Upper lobe of right lung (tissue), 1 donor: ENCODE data around the gene GLP1R. TPM values are rescaled to one million over a fixed set of nuclear protein-coding genes. Genes with fewer than 3 reads are reported as not detected.

Experiments used
- ATAC-seq: fragments of 200-7000 bp; cut with Tn5 transposase; one replicate; pipeline ENCODE4 v1.9.1; 2020; ENCODE audit warnings: mild to moderate bottlenecking, moderate library complexity
- DNase-seq: peaks from one replicate; pipeline ENCODE4 v3.0.0-alpha.2; 2020
- H3K27ac ChIP-seq: fragments of 200-600 bp; one replicate; pipeline ENCODE4 v1.8.0; 2022
- H3K27me3 ChIP-seq: fragments of 200-600 bp; one replicate; pipeline ENCODE4 v1.8.0; 2022; ENCODE audit warnings: mild to moderate bottlenecking
- H3K36me3 ChIP-seq: fragments of 200-600 bp; one replicate; pipeline ENCODE4 v1.8.0; 2022
- H3K4me1 ChIP-seq: fragments of 200-600 bp; one replicate; pipeline ENCODE4 v1.8.0; 2022
- H3K4me3 ChIP-seq: fragments of 200-600 bp; one replicate; pipeline ENCODE4 v1.8.0; 2022; ENCODE audit warnings: mild to moderate bottlenecking
- H3K9me3 ChIP-seq: fragments of 200-600 bp; one replicate; pipeline ENCODE4 v1.8.0; 2022
- CTCF ChIP-seq: fragments of 200-600 bp; IDR thresholded peaks from one replicate; pipeline ENCODE4 v1.8.0; 2022; ENCODE audit warnings: antibody characterized with exemption
- intact Hi-C: fragments of 100-400 bp; cut with DNase I; formaldehyde crosslinking; loops from one replicate; pipeline ENCODE4 v1.11.0; 2022
- total RNA-seq: library from RNA; stranded (reverse); fragmentation: NEBNext Ultra II Directional; extraction: Animal tissue kit (Norgen Biotek cat#: 25700); gene quantifications from one replicate; pipeline ENCODE4 v1.2.1, GENCODE V29; 2021
- donor health status: DM: no; HTN: yes; CAD: no; lungs with severe emphysema.

GLP1R gene
- total RNA-seq, 1 donor from 2014 or later = not detected

- DNase-seq = no peak
- H3K36me3 ChIP-seq = no peaks in the 10 kb centered on the region
- no peak overlapping the region for H3K4me3 ChIP-seq
- intact Hi-C loops = no loop called here
- no peaks in the 10 kb centered on the region for H3K27me3 ChIP-seq
- TF ChIP-seq CTCF = no peak
- H3K27ac ChIP-seq = no peak overlapping the region
- no peaks in the 10 kb centered on the region for H3K4me1 ChIP-seq
- peak; percentile 41 for ATAC-seq
- H3K9me3 ChIP-seq = no peaks in the 10 kb centered on the region
Measured at GRCh38 chr6:39061182-39061581, 12.6 kb downstream of the GLP1R start.

DNA sequence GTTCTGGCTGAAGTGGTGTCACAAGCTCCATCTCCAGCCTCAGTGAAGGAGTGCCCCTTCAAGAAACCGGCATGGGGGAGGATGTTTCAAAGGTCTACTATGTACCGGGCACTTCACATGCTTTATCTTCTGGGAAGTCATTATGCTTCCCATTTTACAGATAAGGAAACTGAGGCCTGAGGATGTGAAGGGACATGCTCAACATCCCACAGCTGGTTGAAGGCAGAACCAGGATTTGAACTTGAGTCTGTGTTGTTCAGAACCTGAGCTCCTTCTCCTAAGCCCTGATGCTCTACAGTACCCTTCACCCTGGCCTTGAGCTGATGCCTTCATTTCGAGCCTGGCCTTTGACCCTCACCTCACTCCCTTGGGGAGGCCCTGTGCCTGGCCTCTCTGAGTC lies 13.0 kb downstream of the GLP1R start:
- H3K27me3 ChIP-seq = no peaks in the 10 kb centered on the region
- H3K4me1 ChIP-seq = no peaks in the 10 kb centered on the region
- no peak for DNase-seq
- no peak for TF ChIP-seq CTCF
- no peak overlapping the region for H3K27ac ChIP-seq
- no peak overlapping the region for H3K4me3 ChIP-seq
- H3K36me3 ChIP-seq = no peaks in the 10 kb centered on the region
- intact Hi-C loops = no loop called here
- ATAC-seq = no peak
- H3K9me3 ChIP-seq = no peaks in the 10 kb centered on the region

DNA sequence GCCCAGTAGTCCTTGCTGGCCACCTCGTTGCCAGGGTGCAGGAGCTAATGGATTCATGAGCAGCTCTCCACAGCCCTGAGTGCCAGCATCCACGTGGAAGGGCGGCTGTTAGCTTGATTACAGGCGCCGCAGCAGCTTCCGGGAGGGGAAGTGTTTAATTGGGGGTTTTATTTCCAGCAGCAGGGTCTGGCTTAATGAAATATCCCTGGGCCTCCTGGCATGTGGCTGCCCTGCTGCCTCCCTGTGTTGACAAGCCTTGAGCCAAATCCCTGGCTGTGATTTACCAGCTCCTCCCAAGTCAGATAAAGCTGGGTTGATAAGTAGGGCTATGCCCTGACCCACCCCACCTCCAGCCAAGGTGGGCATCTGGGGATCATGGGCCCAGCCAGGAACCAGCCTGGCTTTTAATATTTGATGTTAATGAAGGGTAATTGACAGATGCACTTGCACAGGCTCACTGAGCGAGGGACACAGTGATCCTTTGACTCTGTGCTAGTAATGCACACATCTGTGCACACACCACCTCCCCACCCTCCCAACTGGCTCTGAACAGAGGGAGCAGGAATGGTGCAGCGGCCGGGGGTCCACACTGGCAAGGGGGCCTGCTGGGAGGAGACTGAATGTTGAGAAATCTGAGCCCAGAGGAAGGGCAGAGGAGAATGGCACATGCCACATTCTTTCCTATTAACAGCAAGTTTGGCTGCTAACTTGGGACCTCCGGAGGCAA lies 13.6 kb downstream of the GLP1R start:
- Histone ChIP-seq H3K4me1 (no peaks in the 10 kb centered on the region), H3K27me3 (no peaks in the 10 kb centered on the region), H3K9me3 (no peaks in the 10 kb centered on the region), H3K27ac (no peak overlapping the region), H3K4me3 (no peak overlapping the region), H3K36me3 (no peaks in the 10 kb centered on the region)
- no peak for ATAC-seq
- DNase-seq = no peak
- no peak for TF ChIP-seq CTCF
- intact Hi-C loops = no loop called here

- intact Hi-C loops = no loop called here
- ATAC-seq = no peak
- no peaks in the 10 kb centered on the region for H3K9me3 ChIP-seq
- H3K36me3 ChIP-seq = no peaks in the 10 kb centered on the region
- TF ChIP-seq CTCF = no peak
- no peaks in the 10 kb centered on the region for H3K4me1 ChIP-seq
- H3K4me3 ChIP-seq = no peak overlapping the region
- H3K27ac ChIP-seq = no peak overlapping the region
- no peaks in the 10 kb centered on the region for H3K27me3 ChIP-seq
- DNase-seq = no peak
Measured at GRCh38 chr6:39063526-39063925, 14.9 kb downstream of the GLP1R start.

DNA sequence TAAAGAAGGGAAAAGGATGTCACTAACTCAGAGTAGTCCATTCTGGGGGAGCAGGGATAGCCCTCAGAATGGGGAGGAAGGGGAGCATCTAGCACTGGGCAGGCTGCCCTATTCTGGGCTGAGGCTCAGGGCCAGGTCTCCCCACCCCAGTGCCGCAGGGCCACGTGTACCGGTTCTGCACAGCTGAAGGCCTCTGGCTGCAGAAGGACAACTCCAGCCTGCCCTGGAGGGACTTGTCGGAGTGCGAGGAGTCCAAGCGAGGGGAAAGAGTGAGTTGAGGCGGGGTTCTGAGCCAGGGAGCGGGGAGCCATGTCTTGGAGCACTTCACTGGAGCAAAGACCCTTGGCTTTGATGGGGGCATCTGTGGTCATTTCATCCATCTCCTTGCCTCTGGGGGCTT lies 17.0 kb downstream of the GLP1R start:
- ATAC-seq (no peak), DNase-seq (no peak)
- no peaks in the 10 kb centered on the region for H3K4me1 ChIP-seq
- no peaks in the 10 kb centered on the region for H3K36me3 ChIP-seq
- H3K27me3 ChIP-seq = peaks cover 1% of the 10 kb centered on the region
- TF ChIP-seq CTCF = no peak
- no peak overlapping the region for H3K4me3 ChIP-seq
- intact Hi-C loops = no loop called here
- H3K9me3 ChIP-seq = no peaks in the 10 kb centered on the region
- H3K27ac ChIP-seq = no peak overlapping the region

DNA sequence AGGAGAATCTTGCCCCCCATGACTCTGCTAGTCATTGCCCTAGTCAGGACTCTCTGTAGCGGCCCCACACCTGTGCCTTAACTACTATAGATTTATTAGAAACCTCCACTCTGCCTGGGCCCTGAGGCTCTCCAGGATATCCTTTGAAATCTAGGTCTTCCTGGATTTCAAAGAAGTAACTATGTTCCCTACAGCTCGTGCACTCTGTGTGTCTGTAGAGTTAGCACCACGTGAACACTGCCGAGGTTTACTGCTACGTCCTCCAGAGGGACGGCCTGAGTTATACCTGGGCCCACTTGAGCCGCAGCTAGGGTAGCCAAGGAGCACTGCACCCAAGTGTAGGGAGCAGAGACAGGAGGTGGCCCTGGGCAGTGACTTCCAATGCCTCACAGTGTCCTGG lies 19.8 kb downstream of the GLP1R start:
- TF ChIP-seq CTCF = no peak
- intact Hi-C loops = no loop called here
- peaks cover 4% of the 10 kb centered on the region for H3K27me3 ChIP-seq
- no peaks in the 10 kb centered on the region for H3K9me3 ChIP-seq
- DNase-seq = peak; percentile 16
- H3K4me3 ChIP-seq = no peak overlapping the region
- H3K27ac ChIP-seq = no peak overlapping the region
- H3K36me3 ChIP-seq = no peaks in the 10 kb centered on the region
- H3K4me1 ChIP-seq = no peaks in the 10 kb centered on the region
- no peak for ATAC-seq
